Measurements from ENCODE around the gene AP3S2. TPM values are rescaled to one million over a fixed set of nuclear protein-coding genes. Genes with fewer than 3 reads are reported as not detected.
"Not testable (repeated sequence)": the region's sequence is repeated elsewhere in the genome, so short reads cannot be mapped to it uniquely, and the experiment has no call there.

AP3S2 gene
- total RNA-seq, 1 donor from 2014 or later = 16.0 TPM

DNA sequence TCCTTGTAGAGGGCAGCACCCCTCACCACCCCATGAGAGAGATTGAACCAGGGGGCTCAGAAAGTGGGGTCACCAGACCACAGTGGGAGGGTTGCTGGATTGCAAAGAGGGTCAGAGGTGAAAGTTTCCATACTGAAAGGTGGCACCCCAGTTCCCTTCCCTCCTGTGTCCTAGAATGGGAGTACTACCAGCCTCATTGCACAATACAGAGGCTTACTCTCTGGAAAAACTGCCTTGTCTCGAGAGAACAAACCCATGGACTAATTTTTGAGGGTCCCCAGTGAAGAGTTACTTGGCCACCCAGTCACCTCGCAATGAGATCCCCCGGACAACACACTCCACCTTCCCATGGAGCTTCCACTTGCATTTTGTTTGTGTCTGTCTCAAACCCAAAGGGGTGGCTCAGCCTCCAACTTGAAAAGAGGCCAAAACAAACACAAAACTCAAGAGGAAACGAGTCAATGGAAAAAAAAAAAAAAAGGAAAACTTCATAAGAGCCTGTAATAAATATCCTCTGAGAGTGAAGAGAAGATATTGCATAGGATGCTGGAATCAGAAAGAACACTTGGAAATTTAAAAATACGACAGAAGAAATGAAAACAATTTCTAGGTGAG, 99.1 kb downstream of the AP3S2 start:
- intact Hi-C loops (cut with DNase I) = no loop called here
- DNase-seq (ENCODE audit: low spot score in 2 of 2) = no peak
- Histone ChIP-seq H3K36me3 (no peaks in the 10 kb centered on the region), H3K4me1 (no peaks in the 10 kb centered on the region), H3K4me3 (no peak overlapping the region), H3K27me3 (no peaks in the 10 kb centered on the region), H3K9me3 (peaks cover 0 to 5% of the 10 kb centered on the region in 2 donors), H3K27ac (no peak overlapping the region)
- TF ChIP-seq CTCF (IDR thresholded peaks at IDR 0.05) = no peak

DNA sequence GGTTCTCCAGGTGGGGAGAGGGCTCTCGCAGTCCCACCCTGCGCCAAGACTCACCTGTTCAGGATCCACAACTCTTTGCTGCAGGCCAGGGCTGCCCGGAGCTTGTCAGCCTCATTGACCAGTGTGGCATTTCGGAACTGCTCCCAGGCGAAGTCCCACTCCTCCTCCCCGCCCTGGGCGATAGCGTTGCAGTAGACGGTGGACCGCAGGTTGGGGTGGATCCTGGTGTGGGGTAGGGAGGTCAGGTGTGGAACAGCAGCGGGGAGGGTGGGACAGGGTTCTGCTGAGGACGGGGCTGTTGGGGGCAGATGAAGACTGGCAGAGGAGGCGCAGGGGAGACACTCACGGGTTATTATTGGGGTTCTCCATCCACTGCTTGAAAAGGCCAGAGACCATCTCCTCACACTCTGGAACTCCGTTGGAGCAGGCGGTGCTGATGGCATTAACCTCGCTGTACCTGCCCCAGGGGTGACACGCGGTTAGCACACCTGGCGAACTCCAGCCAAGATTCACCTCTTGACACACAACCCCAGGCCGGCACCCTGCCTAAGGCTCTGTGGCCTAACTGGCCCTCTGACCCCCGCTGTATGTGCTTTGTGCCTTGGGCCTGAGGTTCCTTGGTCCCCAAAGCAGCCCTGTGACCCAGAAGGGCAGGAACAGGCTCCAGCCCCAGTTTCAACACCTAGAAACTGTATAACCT, 101.5 kb downstream of the AP3S2 start:
- no peak for DNase-seq (ENCODE audit: low spot score in 2 of 2)
- no peaks in the 10 kb centered on the region for H3K36me3 ChIP-seq
- no peak overlapping the region for H3K27ac ChIP-seq
- no peak overlapping the region for H3K4me3 ChIP-seq
- peaks cover 3 to 15% of the 10 kb centered on the region in 2 donors for H3K9me3 ChIP-seq
- intact Hi-C loops (cut with DNase I) = no loop called here
- no peaks in the 10 kb centered on the region for H3K27me3 ChIP-seq
- no peak for TF ChIP-seq CTCF (IDR thresholded peaks at IDR 0.05)
- no peaks in the 10 kb centered on the region for H3K4me1 ChIP-seq

DNA sequence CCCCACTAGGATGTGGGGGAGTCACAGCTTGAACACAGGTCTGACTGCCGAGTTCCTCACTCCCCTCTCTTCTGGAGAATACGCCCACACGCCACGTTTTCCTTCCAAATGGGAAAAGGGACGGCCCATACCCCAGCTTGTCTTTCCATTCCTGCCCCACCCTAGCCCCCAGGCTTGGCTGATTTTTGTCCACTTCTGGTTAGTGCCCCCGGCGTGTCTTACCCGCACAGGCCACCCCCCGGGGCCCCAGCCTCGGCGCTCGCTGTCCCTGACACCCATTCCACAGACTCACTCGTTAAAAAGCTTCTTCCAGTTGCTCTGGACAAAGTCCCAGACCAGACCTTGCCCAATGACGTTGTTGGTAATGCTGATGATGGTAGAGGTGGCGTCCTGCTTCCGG, 103.1 kb downstream of the AP3S2 start:
- H3K27ac ChIP-seq = no peak overlapping the region
- no peaks in the 10 kb centered on the region for H3K36me3 ChIP-seq
- H3K9me3 ChIP-seq = peaks cover 3 to 10% of the 10 kb centered on the region in 2 donors
- no peak for TF ChIP-seq CTCF (IDR thresholded peaks at IDR 0.05)
- no peaks in the 10 kb centered on the region for H3K27me3 ChIP-seq
- no peaks in the 10 kb centered on the region for H3K4me1 ChIP-seq
- intact Hi-C loops (cut with DNase I) = no loop called here
- DNase-seq (ENCODE audit: low spot score in 2 of 2) = no peak
- H3K4me3 ChIP-seq = no peak overlapping the region

- intact Hi-C loops (cut with DNase I) = no loop called here
- Histone ChIP-seq H3K4me3 (no peak overlapping the region), H3K27ac (no peak overlapping the region), H3K36me3 (no peaks in the 10 kb centered on the region), H3K4me1 (no peaks in the 10 kb centered on the region), H3K27me3 (no peaks in the 10 kb centered on the region), H3K9me3 (peaks cover 3 to 10% of the 10 kb centered on the region in 2 donors)
- DNase-seq (ENCODE audit: low spot score in 2 of 2) = no peak
- no peak for TF ChIP-seq CTCF (IDR thresholded peaks at IDR 0.05)
Observed at GRCh38 chr15:89790206-89790605, 103.6 kb downstream of the AP3S2 start.

DNA sequence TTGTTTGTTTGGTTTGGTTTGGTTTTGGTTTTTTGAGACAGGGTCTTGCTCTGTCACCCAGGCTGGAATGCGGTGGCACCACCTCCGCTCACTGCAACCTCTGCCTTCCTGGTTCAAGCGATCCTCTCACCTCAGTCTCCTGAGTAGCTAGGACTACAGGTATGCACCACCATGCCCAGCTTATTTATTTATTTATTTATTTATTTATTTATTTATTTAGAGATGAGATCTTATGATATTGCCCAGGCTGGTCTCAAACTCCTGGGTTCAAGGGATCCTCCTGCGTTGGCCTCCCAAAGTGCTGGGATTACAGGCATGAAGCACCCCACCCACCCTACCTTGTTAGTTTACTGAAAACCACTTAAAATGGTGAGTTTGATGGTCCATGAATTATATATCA, 105.2 kb downstream of the AP3S2 start:
- intact Hi-C loops (cut with DNase I); H3K36me3 ChIP-seq; H3K4me1 ChIP-seq; H3K4me3 ChIP-seq; DNase-seq (ENCODE audit: low spot score in 2 of 2); H3K27me3 ChIP-seq; H3K27ac ChIP-seq: not testable (repeated sequence)
- peaks cover 3 to 10% of the 10 kb centered on the region in 2 donors for H3K9me3 ChIP-seq

- Histone ChIP-seq H3K27me3 (no peaks in the 10 kb centered on the region), H3K36me3 (no peaks in the 10 kb centered on the region), H3K4me3 (no peak overlapping the region), H3K4me1 (no peaks in the 10 kb centered on the region), H3K9me3 (peaks cover 3 to 10% of the 10 kb centered on the region in 2 donors), H3K27ac (no peak overlapping the region)
- TF ChIP-seq CTCF (IDR thresholded peaks at IDR 0.05) = no peak
- intact Hi-C loops (cut with DNase I) = no loop called here
- no peak for DNase-seq (ENCODE audit: low spot score in 2 of 2)
Observed at GRCh38 chr15:89787944-89788343, 105.8 kb downstream of the AP3S2 start.
